HG02981 (cell line): ENCODE results near the gene PACSIN1.

ENCODE experiments used
- ATAC-seq: cut with Tn5 transposase; IDR thresholded peaks from one replicate; pipeline ENCODE4 v1.9.1; 2021; ENCODE audit warnings: mild to moderate bottlenecking, moderate library complexity; ENCODE audit not compliant: unreplicated experiment

The PACSIN1 gene

DNA sequence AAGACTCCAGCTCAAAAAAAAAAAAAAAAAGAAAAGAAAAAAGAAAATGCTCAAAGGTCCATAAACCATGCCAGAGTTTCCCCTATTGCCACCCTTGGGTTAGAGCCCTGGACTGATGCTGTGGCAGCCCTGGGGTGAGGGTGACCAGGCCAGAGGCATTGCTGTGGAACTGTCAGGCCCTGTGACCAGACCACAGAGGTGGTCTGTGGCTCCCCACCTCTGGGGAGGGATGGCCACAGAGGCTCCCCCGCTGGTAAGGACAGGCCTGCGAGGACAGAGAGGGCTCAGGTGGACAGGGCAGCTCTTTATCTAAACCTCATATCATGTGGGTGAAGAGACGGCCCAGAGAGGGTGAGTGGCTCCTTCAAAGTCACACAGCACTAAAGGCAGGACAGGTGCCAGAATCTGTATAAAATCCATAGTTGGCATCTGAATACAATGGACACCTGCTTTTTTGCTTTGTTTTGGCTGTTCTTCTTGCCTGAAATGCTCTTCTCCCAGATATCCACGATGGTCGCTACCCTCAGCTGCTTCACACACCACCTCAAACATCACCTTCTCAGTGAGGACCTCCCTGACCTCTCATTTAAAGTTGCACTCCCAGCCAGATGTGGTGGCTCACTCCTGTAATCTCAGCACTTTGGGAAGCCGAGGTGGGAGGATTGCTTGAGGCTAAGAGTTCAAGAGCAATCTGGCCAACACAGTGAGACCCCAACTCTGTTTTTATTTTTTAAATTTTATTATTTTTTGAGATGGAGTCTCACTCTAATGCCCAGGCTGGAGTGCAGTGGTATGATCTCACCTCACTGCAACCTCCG is 112.8 kb downstream of the PACSIN1 start:
- ATAC-seq = no peak

DNA sequence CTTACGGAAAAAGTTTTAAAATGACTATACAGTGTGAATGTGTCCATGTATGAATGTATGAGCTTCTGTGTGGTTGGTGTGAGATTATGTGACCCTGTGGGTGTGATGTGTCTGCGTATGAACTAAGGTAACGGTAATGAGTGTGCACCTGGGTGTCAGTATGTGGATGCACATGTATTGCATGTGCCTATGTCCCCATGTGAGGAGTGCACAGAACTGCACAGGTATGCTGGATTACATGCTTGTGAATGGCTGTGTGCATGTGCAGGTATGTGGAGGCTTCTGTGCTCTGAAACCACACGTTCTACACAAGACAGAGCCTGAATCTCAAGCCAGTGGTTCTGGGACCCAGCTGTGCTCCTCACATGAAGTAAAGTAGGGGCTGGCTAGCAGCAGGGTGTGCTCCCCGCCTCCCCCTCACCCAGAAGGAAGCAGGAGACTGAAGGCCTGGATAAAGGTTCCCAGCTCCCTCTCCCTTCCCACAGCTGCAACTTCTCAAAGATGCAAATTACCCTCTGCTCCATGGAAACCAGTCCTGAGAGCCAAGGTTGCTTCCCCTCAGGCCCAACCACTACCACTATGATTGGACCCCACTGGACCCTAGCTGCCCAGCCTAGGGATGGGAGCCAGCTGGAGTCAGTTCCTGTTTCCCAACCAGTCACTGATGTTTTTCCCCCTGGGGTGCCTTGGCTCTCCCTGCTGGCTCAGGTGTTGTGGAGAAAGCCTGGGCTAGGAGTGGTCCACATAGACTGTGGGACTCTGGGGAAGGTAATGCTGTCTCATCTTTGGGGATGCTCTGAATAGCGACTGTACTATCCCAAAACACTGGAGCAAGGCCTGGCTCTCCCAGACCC is 115.1 kb downstream of the PACSIN1 start:
- ATAC-seq = no peak

DNA sequence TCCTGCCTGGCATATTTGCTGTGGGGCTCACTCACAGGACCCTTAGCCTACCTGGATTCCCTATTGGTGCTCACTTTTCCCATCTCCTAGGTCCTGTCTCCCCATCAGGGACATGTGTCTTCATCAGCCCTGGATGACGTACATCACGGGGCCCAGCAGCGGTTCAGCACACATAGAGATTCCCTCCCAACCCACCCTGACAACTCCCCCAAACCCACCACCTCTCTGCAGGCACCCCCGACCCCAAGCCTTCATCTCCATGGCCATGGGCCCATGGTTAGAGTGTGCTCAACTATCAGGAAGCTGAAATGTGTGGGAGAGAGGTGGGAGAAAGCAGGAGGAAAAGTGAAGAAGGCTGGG is 115.7 kb downstream of the PACSIN1 start:
- ATAC-seq = no peak

DNA sequence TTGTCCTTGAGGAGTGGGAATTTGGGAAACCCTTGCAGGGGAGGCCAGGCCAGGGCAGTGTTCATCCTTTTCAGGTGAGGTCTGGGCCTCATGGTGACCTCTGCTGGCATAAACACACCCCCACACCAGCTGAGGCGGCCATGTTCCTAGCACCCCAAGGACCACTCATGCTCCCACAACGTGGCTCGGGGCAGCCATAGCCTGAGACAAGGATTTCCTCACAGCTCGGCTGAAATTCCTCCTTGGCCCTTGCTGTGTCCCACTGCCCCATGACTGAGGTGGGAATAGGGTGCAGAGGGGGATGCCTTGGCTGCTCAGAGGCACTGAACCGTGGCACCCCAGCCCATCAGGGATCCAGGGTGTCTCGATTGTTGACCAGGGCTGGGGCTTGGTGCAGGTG is 117.6 kb downstream of the PACSIN1 start:
- ATAC-seq = no peak

DNA sequence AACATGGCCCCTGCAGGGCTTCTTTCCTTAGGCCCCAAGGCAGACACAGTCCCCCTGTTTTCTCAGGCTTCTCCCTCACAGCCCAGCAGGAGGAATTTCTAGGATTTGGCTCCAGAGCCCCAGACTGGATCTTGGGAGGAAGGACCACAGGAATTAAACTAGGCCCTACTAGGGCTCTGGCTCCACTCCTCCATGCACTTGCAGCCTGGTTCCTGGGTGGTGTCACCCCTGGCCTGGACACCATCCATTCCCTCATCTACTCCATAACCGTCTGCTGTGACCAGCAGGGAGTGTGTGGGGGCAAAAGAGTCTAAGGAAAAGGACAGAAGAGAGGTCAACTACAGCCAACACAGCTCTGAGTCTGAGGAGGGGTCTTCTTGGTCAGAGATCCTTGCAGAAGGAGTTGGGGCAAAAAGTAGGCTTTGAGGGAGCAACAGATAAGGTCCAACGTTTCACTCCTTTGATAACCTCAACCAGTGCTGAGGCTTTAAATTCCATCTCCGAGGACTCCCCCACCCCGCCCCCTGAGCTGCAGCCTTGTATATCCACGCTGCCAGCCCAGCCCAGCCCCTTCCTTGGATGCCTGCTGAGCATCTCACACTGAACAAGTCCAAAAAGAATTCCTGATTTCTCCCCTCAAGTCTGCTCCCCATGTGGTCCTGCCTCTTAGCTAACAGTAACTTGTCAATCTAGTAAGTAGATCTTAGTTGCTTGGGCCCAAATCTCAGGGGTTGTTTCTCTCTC is 118.2 kb downstream of the PACSIN1 start:
- ATAC-seq = no peak

DNA sequence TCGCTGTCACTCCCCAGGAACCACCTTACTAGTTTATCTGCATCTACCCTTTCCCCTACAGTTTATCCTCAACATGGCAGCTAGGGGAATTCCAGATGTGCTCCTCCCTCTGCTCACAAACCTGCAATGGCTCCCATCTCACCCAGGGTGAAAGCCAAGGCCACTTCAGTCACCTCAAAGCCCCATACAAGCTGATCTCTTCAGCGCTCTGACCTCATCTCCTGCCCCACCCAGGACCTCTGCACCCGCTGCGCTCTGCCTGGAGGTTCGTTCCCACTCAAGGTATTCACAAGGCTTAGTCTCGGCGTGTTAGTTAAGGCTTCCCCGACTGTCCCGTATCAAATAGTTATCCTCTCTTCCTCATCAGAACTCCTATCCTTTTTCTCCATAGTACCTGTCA is 118.8 kb downstream of the PACSIN1 start:
- ATAC-seq = no peak
